HG03103 (cell line): ENCODE data around the gene PIEZO1.
"Not testable (repeated sequence)": the region's sequence is repeated elsewhere in the genome, so short reads cannot be mapped to it uniquely, and the experiment has no call there.

Experiments
- ATAC-seq: cut with Tn5 transposase; IDR thresholded peaks from one replicate; pipeline ENCODE4 v1.9.1; 2021; ENCODE audit warnings: low read depth; ENCODE audit not compliant: unreplicated experiment

The PIEZO1 gene

GRCh38 chr16:88805887-88806393 lies 20.9 kb upstream of the PIEZO1 start:
- ATAC-seq: no peak

GRCh38 chr16:88805340-88805715 lies 20.3 kb upstream of the PIEZO1 start:
- no peak for ATAC-seq

- no peak for ATAC-seq
Measured at GRCh38 chr16:88804552-88805339, 19.7 kb upstream of the PIEZO1 start.

- ATAC-seq: no peak
Measured at GRCh38 chr16:88804173-88804551, 19.1 kb upstream of the PIEZO1 start.

GRCh38 chr16:88803264-88803987 lies 18.4 kb upstream of the PIEZO1 start, which contains the start of gene CDT1:
Gene CDT1, plus strand, starts transcription at chr16:88803789. Its CDS starts 43 bp downstream, at chr16:88803832.
- no peak for ATAC-seq

- ATAC-seq: no peak
Measured at GRCh38 chr16:88800277-88800592, 15.2 kb upstream of the PIEZO1 start.

GRCh38 chr16:88799569-88800276 lies 14.7 kb upstream of the PIEZO1 start:
- no peak for ATAC-seq

- no peak for ATAC-seq
Measured at GRCh38 chr16:88798772-88799455, 13.9 kb upstream of the PIEZO1 start.

GRCh38 chr16:88798073-88798472 lies 13.1 kb upstream of the PIEZO1 start:
- no peak for ATAC-seq

GRCh38 chr16:88796278-88796677 lies 11.3 kb upstream of the PIEZO1 start:
- ATAC-seq: no peak

GRCh38 chr16:88793251-88793954 lies 8.4 kb upstream of the PIEZO1 start:
- no peak for ATAC-seq

- no peak for ATAC-seq
Measured at GRCh38 chr16:88792668-88793250, 7.7 kb upstream of the PIEZO1 start.

- no peak for ATAC-seq
Measured at GRCh38 chr16:88792078-88792550, 7.1 kb upstream of the PIEZO1 start.

GRCh38 chr16:88790312-88791211 lies 5.5 kb upstream of the PIEZO1 start:
- ATAC-seq: no peak

- no peak for ATAC-seq
Measured at GRCh38 chr16:88789594-88789993, 4.6 kb upstream of the PIEZO1 start.

- not testable (repeated sequence) for ATAC-seq
Measured at GRCh38 chr16:88788749-88789148, 3.7 kb upstream of the PIEZO1 start.

GRCh38 chr16:88787579-88788314 lies 2.7 kb upstream of the PIEZO1 start:
- no peak for ATAC-seq

- no peak for ATAC-seq
Measured at GRCh38 chr16:88784856-88785105, 239 bp downstream of the PIEZO1 start.
